ENCODE measurements around the gene HMOX1. TPM values are rescaled to one million over a fixed set of nuclear protein-coding genes. Genes with fewer than 3 reads are reported as not detected.

Gene HMOX1
- total and polyA plus RNA-seq, 2 of the 8 experiments (the other 6 are each of a cell fraction or from before 2014, with no cell fraction given), result 25.0 to 41.6 TPM

DNA sequence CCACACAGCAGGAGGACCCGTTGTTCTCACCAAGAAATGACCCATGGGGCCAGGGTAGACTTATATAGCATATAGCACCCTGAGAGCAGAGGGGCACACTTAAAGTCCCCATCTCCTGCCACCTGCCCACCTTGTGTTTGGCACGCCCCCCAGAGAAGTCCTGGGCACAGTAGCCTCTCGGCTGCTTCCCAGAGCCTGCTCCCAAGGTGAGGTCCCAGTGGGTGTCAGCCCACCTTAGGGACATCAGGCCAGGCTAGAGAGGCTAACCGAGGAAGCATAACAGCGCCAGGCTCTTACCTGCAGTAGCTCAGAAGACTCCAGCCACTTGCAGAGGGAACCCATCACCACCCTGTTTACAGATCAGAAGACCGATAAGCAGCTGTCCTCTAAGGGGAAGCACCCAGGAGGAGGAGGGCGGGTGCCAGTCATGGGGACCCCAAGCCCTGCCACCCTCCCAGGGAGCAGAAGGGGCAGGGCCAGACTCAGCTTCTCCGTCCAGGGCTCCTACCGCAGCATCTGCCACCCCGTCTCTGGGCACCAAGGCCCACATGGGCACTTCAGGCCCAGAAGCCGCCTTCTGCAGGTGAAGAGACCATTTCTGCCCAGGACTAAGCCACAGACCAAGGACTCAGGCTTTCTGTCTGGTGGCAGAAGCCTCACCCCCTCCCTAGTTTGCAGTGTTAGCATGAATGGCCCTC lies 34.9 kb upstream of the HMOX1 start:
- H2BK15ac ChIP-seq (ENCODE audit: low read length), result no peak overlapping the region
- H3K4ac ChIP-seq (replicated peaks; ENCODE audit: insufficient read length, low read depth, low read length), result no peak overlapping the region
- no peak overlapping the region for H2AK5ac ChIP-seq (ENCODE audit: low read depth, low read length)
- H2BK5ac ChIP-seq (ENCODE audit: low read depth, low read length), result no peak overlapping the region
- H3K79me1 ChIP-seq (ENCODE audit: low read depth, low read length), result no peaks in the 10 kb centered on the region
- no peak overlapping the region for H3K18ac ChIP-seq (ENCODE audit: extremely low read depth, low read length)
- no peak overlapping the region for H2BK120ac ChIP-seq (replicated peaks; ENCODE audit: low read depth, low read length)
- no peak overlapping the region for H3K23ac ChIP-seq (ENCODE audit: insufficient read length)
- no peaks in the 10 kb centered on the region for H3K79me2 ChIP-seq (ENCODE audit: control insufficient read depth in 1 of 2, insufficient read depth in 2 of 2, low read length in 2 of 2)
- peaks cover 17% of the 10 kb centered on the region for H3K23me2 ChIP-seq (ENCODE audit: low read depth, low read length)
- H3K36me3 ChIP-seq (ENCODE audit: control insufficient read depth in 2 of 4, insufficient read depth in 4 of 4, low read length in 3 of 4), result peaks cover 0 to 14% (median 2%) of the 10 kb centered on the region in 4 experiments; a peak in 4 of 8 replicates
- ChIA-PET POLR2A (ENCODE audit: partially characterized antibody) (interaction anchor here (0.9 to 2.0 kb wide), 4 partner anchors 11 to 57 kb away, joined by 3 to 7 read pairs (median 4); no protein-coding TSS in a partner anchor), CTCF (ENCODE audit: partially characterized antibody) (interaction anchor here (0.7 to 3.4 kb wide), 4 partner anchors 11 to 80 kb away, joined by 3 to 20 read pairs (median 3); no protein-coding TSS in a partner anchor)
- no peaks in the 10 kb centered on the region for H3K27me3 ChIP-seq (replicated peaks in 1 of 4; ENCODE audit: control insufficient read depth in 3 of 4, extremely low read depth in 1 of 4, insufficient read depth in 3 of 4, low read length in 3 of 4)
- peaks cover 0 to 3% (median 0%) of the 10 kb centered on the region in 4 experiments; a peak in 1 of 7 replicates for H3K4me1 ChIP-seq (replicated peaks in 1 of 4; ENCODE audit: control insufficient read depth in 3 of 4, insufficient read depth in 4 of 4, low read length in 3 of 4)
- no peak overlapping the region; the same call in 1 of the 2 replicates for H4K8ac ChIP-seq (ENCODE audit: extremely low read depth, insufficient read depth, low read length)
- no peak overlapping the region for H3K14ac ChIP-seq (ENCODE audit: insufficient read length)
- no peak for FAIRE-seq
- no peak overlapping the region for H3K4me3 ChIP-seq (ENCODE audit: extremely low read depth in 1 of 4, insufficient read depth in 2 of 4, low read depth in 3 of 4, low read length in 4 of 4)
- no peak overlapping the region for H3K9ac ChIP-seq (replicated peaks in 1 of 4; ENCODE audit: extremely low read depth in 1 of 4, low read depth in 3 of 4, low read length in 3 of 4)
- H4K91ac ChIP-seq (replicated peaks; ENCODE audit: insufficient read length, low read length), result no peak overlapping the region
- H3K27ac ChIP-seq (ENCODE audit: low read depth, low read length), result no peak overlapping the region
- DNase-seq (ENCODE audit: low read depth in 1 of 2, low spot score in 2 of 2), result no peak
- no peak overlapping the region; the same call in 1 of the 2 replicates for H2BK12ac ChIP-seq (ENCODE audit: low read depth, low read length)
- WGBS, 2 experiments (ENCODE audit: extremely low coverage in 1 of 2, insufficient coverage in 1 of 2, insufficient read length in 1 of 2, insufficient replicate concordance in 2 of 2, low coverage in 1 of 2, low lambda C conversion rate in 2 of 2, missing lambda C conversion rate in 1 of 2), result 98% methylated on average over 11 of the region's 11 CpGs; no CpG with 5 or more reads in 1 of the 2 experiments
- H3K56ac ChIP-seq (replicated peaks; ENCODE audit: insufficient read length, low read depth, low read length), result no peak overlapping the region
- H4K20me1 ChIP-seq (replicated peaks in 1 of 2; ENCODE audit: control insufficient read depth in 1 of 2, insufficient read depth in 2 of 2, low read length in 2 of 2), result peaks cover 1 to 15% of the 10 kb centered on the region in 2 experiments
- no peaks in the 10 kb centered on the region for H3K9me3 ChIP-seq (ENCODE audit: insufficient read depth in 2 of 2, low read depth in 1 of 2, low read length in 1 of 2)
- no peak overlapping the region for H2BK20ac ChIP-seq (ENCODE audit: low read length)
- no peak overlapping the region for H4K5ac ChIP-seq (ENCODE audit: insufficient read length, low read depth, low read length)
- H2AFZ ChIP-seq (ENCODE audit: low read length), result no peak overlapping the region
- H3K4me2 ChIP-seq (ENCODE audit: insufficient read depth in 1 of 2, low read depth in 2 of 2, low read length in 2 of 2), result no peak overlapping the region
- TF ChIP-seq KDM4A (IDR thresholded peaks at IDR 0.05; ENCODE audit: low read depth, low read length, severe bottlenecking) (no peak), BCL11A (IDR thresholded peaks at IDR 0.05; ENCODE audit: low read depth in 2 of 2, low read length in 2 of 2) (no peak), SUZ12 (IDR thresholded peaks at IDR 0.05; ENCODE audit: low read length) (no peak), RXRA (IDR thresholded peaks at IDR 0.05; ENCODE audit: insufficient read depth, low read depth, low read length) (no peak), HDAC6 (IDR thresholded peaks at IDR 0.05; ENCODE audit: low read depth, low read length) (no peak), CHD1 (IDR thresholded peaks at IDR 0.05; ENCODE audit: low read depth, low read length) (no peak), TBP (IDR thresholded peaks at IDR 0.05; ENCODE audit: low read depth, low read length) (no peak), POU5F1 (IDR thresholded peaks at IDR 0.05; ENCODE audit: low read depth, low read length) (no peak), GTF2F1 (IDR thresholded peaks at IDR 0.05; ENCODE audit: borderline replicate concordance, low read depth, low read length) (no peak), TEAD4 (IDR thresholded peaks at IDR 0.05; ENCODE audit: low read depth, low read length) (no peak), TCF12 (IDR thresholded peaks at IDR 0.05; ENCODE audit: low read depth, low read length) (no peak), EGR1 (IDR thresholded peaks at IDR 0.05; ENCODE audit: borderline replicate concordance, low read depth, low read length) (no peak), EP300 (IDR thresholded peaks at IDR 0.05; ENCODE audit: borderline replicate concordance in 1 of 2, low read depth in 2 of 2, low read length in 2 of 2) (no peak)
